ENCODE measurements around the gene DMBX1.
A peak's percentile ranks its signal among the peaks of the same experiment; 100 is the strongest.

The DMBX1 gene

DNA sequence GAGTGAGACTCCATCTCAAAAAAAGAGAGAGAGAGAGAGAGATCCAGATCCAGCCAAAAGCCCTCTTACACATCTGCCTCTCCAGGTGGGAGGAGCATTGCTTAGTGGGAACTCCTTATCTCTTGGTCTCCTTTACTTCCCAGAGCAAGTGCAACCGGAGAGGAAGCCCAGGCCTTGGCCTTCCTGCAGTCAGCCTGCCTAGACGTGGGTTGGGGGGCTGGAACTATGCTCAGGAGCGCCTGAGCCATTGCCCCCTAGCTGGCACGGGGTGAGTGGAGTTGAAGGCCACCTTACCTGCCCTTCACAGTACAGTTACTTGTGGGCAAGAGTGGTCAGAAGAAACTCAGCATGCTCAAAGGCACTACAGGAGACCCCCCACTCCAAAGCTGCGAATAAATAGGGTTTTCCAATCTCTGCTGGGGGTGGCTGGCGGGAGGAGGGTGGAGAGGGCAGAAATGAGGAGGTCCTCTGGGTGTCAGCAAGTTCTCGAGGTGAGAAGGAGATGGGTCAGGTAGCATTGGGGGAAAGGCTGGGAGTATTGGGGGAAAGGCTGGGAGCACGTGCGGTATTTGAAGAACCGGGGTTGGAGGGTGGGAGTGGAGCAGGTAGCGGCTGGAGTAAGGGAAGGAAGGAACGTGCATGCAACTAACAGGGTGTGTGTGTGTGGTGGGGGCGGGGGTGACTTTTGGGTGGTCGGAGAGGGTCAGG lies 4.7 kb upstream of the DMBX1 start:
- DNase-seq, result no peak

GRCh38 chr1:46485564-46486431 lies 3.8 kb upstream of the DMBX1 start:
- no peak for DNase-seq

GRCh38 chr1:46486432-46487015 lies 3.1 kb upstream of the DMBX1 start:
- no peak for DNase-seq

GRCh38 chr1:46487818-46488218 lies 1.8 kb upstream of the DMBX1 start:
- DNase-seq, result peak in 2 of 4 experiments; percentile 14 to 40

DNA sequence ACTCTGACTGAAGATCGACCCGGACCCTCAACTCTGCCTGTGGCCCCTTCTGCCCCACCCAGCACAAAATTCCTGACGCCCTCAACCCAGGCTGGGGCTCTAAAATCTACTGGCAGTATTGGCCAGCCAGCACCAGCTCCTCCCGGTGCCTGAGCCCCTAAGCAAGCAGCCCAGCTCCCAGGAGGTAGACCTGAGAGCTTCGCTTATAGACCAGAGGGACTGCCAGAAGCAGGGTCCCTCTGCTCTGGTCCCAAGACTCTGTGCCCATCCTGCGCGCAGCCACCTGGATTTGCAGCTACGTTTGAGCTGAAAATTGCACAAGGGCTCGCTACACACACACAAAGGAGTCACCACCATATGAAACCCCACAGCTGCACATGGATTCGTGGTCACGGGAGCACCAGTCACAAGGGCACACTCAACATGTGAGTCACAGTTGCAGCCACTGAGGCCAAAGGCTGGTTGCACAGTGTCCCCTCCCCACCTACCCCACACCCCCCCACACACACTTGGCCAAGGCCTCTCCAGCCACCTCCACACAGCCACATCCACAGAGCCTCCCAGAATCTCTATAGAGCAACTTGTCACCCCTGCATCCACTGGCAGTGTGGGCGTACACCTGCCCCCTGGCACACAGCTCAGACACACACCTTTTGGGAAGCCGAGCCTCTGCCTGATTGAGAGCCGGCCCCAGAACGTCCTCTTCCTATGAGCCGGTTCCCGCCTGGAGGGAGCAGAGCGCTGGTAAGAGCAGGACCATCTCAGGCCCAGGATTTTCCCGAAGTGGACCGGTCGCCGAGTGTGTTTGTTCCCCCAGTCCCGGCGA lies 1.1 kb upstream of the DMBX1 start:
- peak; percentile 54 to 73 (median 67) for DNase-seq

GRCh38 chr1:46489169-46489637 lies 433 bp upstream of the DMBX1 start:
- DNase-seq, result peak in 2 of 4 experiments; percentile 12 to 25

- DNase-seq, result peak in 2 of 4 experiments; percentile 41 to 51
Measured at GRCh38 chr1:46490406-46490655, 695 bp downstream of the DMBX1 start.

- DNase-seq, result peak in 1 of 4 experiments; percentile 18
Measured at GRCh38 chr1:46490656-46491442, 1.2 kb downstream of the DMBX1 start.

GRCh38 chr1:46491443-46492268 lies 2.0 kb downstream of the DMBX1 start:
- no peak for DNase-seq

DNA sequence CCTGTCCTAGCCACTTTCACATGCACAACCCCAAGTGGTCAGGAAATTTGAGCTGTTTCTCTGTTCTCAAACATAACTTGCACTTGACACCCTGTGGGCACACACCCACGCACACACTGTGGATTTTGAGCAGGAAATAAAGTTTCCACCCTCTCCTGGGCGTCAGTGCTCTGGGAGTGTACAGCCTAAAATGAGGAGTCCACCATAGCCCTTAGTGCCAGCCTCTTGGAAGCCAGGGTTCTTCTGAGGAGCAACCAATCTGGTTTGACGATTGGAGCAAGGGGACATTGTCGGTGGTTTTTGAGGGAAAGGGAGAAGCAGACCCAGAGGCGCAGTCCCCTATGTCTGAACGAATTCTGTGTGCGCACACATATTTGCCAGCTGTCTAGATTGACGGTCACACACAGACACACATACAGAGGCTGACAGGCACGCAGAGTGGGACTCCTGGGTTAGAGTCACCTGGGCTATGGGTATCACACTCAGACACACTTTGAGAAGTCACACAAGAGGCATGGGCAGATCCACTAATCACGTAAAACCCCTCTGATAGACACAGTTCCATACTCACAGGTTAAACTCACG lies 2.7 kb downstream of the DMBX1 start:
- DNase-seq, result peak in 3 of 4 experiments; percentile 26 to 60 (median 53)

DNA sequence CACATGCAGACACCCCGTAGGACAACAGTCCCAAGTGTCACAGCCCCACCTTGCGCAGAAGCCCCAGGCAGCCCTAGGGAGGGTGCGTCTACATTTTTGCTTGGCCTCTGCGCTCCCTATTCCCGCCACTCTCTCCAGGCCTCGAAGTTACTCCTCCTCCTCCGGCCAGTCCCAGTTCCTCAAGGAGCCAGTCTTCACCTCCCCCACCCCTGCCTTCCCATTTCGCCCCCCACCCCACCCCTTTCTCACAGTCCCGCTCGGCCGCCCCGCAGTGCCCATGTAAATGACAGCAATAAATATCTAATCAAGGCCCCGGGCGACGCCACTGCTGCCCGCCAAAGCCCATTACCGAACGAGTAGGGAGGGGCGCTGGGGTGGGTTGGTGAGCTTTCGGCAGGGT lies 3.2 kb downstream of the DMBX1 start:
- no peak for DNase-seq

DNA sequence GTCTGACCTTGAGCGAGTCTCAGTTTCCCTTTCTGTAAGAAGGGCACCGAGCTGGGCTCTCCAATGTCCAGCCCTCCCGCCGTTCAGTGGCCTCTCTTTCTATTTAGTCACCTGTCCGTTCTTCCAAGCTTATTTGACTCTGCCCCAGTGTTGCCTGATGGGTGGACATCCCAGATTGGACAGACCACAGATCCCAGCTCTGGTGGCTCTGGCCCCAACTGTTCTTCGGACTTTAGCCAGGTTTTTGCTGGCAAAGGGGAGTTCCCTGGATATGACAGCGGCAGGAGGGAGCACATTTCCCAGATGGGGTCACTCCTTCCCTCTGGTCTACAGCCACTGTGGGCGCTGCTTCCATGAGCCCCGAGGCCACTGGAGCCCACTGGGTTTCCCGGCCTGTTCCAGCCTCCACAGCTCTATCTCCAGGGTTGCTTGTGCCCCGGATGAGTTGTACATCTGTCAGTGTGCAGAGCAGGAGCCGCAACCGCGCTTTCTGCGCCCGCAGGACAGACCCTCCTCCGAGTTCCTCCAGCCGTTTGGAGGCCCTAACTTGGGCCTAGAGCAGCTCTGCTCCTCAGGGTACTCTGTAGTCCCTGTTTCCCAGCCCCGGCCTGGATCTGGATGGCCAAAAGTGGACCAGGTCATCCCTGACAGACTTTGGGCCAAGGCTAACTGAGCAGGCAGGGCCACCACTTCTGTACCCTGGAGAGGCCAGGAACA lies 3.8 kb downstream of the DMBX1 start:
- DNase-seq, result no peak

DNA sequence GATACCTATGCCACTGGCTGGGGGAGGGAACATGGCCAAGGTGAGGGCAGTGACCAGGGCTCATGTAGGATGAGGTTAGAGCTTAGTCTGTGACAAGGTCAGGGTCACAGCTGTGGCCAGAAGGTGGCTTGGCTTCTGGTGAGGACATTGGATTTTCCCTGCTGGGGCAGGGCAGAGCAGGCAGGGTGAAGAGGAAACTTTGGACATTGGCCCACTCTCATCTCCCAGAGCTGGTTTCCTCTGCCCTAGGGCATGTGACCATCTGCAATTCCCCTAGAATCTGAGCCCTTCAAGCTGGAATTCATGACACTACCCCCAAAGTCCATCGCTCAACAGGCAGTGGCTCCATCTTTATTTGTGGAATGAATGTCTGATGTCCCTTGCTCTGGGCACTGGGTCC lies 5.3 kb downstream of the DMBX1 start:
- no peak for DNase-seq

- no peak for DNase-seq
Measured at GRCh38 chr1:46495778-46496177, 6.1 kb downstream of the DMBX1 start.

- DNase-seq, result no peak
Measured at GRCh38 chr1:46496505-46496904, 6.9 kb downstream of the DMBX1 start.

- no peak for DNase-seq
Measured at GRCh38 chr1:46497020-46497419, 7.4 kb downstream of the DMBX1 start.

DNA sequence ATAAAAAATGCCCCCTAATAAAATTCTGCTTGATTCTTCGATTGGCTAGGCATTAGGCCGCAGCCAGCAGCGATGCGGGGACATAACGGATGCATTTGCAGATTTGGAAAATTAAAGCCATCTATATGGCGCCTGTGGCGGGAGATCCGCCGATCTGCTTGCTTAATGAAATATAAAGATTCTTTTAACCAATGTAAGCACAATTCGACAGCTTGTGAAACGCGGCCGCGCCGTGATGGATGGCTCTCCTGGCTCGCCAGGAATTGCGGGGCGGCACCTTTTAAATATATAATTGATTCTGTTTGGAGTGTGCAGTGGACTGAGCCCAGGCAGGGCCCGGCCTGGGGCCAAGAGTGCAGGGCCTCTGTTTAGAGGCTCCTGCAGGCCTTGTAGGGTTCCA lies 8.0 kb downstream of the DMBX1 start:
- DNase-seq, result no peak

- DNase-seq, result no peak
Measured at GRCh38 chr1:46501528-46501927, 11.9 kb downstream of the DMBX1 start.

GRCh38 chr1:46503421-46503820 lies 13.8 kb downstream of the DMBX1 start:
- no peak for DNase-seq
